GM18505 (cell line): ENCODE data around the gene NUTF2.

Experiments used
- ATAC-seq: cut with Tn5 transposase; IDR thresholded peaks from one replicate; pipeline ENCODE4 v1.9.1; 2021; ENCODE audit not compliant: unreplicated experiment
- POLR2A ChIP-seq: IDR thresholded peaks from 4 replicates; pipeline ENCODE4 v1.6.1; 2011; ENCODE audit warnings: borderline replicate concordance; ENCODE audit not compliant: insufficient read depth, insufficient read length; ENCODE audit errors: extremely low read depth

NUTF2 gene

DNA sequence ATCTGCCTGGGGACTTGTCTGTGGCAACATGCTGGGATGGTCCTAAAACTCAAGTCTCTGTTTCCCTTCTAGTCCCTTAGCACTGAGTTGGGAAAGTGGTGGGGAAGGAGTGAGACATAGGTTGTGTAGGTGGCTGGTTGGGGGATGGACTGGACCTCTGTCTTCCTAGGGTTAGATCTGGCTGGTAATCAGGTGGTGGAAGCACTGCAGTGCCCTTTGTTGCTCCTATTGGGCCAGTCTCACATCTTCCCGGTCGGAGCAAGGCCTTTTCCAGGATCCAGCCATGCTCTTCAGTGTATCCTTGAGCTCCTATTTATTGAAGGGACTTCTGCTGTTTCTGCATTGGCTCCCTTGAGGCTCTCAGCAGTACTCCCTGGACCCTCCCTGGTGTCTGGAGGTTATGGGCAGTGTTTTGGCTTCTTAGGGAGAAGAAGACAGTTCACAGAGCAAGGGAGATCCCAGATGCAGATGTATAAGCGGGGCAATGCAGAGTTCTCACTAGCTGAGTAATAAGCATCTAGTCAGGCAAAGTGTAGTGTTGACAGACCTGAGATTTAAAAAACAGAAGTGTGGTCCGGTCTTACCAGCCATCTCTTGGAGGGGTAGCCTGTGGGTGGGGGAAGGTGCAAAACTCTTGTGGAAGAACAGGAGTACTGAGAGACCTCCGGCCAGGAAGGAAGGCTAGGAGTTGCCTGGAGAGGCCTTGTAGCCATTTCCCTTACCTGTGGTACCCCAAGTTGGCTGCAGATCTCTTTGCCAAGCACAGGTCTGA, 1.3 kb upstream of the NUTF2 start:
- TF ChIP-seq POLR2A = no peak

DNA sequence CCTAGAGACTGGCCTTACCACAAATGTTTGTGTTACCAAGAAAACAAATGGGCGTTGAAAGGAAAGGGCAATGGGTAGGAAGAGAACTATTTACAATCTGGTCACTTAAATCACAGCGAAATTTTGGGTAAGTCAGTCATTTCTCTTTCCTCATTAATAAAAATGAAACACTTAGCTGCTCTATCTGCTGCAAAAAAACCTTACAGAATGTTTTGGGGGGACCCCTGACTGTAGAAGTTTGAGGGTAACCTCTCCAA, 742 bp upstream of the NUTF2 start:
- no peak for TF ChIP-seq POLR2A
- no peak for ATAC-seq

More for the DNA sequence above, 1.3 kb upstream of the NUTF2 start:
- ATAC-seq = no peak

DNA sequence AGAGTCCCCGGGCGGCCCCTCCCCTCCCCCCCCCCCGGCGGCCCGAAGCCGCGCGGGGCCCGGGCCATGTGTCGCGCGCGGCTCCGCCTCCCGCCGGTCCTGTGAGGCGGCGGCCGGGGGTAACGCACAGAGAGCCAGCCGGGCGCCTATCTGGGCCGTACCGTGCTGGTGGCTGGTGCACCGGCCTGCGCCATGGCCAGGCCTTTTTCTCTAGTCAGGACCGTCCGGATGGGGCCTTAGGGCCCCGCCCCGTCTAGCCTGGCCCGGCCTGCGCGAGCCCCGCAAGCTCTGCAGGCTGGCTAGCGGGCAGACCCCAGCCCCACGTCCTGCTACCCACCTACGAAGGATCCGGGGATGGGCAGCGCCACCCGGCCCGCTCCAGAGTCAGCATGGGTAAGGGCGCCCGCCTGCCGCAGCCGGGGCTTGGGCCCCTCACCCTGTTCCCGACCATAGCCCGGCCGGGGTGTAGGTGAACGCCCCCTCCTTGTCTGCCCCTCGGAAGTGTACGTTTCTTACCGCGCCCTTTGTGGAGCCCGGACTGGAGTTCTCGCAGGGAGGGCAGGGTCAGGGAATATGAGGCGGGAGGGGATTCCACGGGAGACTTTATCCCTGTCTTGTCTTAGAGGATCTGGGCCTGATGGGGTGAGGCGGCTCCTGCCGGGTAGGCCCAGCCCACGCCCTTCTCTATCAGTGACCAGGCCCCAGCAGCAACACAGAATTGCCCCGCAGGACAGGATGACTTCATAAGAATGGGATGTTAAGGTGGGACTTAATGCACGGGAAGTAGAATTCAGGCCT, 530 bp downstream of the NUTF2 start, which contains the start of gene CENPT:
CENPT (minus strand) TSS at position 630 of the 798 bp plus-strand sequence. CDS start 13,834 bp downstream, outside the sequence.
- TF ChIP-seq POLR2A = no peak
- peak; percentile 44 for ATAC-seq

DNA sequence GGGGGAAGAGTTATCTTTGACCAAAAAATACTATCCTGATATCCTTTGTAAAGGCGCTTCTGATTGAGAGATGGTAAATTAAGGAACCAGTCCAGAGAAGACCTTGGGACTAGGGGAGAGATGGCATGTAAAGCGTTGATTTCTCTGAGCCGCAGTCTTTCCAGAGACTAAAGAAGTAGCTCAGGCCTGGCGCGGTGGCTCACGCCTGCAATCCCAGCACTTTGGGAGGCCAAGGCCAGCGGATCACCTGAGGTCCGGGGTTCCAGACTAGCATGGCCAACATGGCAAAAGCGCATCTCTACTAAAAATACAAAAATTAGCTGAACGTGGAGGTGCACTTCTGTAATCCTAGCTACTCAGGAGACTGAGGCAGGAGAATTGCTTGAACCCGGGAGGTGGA, 1.4 kb downstream of the NUTF2 start:
- TF ChIP-seq POLR2A = no peak
- ATAC-seq = no peak

DNA sequence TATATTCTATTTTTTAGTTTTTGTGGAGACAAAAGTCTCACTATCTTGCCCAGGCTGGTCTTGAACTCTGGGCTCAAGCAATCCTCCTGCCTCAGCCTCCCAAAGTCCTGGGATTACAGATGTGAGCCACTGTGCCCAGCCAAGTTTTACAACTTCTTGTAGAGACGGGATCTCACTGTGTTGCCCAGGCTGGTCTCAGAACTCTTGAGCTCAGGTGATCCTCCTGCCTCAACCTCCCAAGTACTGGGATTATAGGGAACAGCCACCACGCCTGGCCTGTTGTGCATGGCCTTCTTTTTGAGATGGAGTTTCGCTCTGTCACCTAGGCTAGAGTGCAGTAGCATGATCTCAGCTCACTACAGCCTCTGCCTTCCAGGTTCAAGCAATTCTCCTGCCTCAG, 6.9 kb downstream of the NUTF2 start:
- no peak for TF ChIP-seq POLR2A
- ATAC-seq = no peak

DNA sequence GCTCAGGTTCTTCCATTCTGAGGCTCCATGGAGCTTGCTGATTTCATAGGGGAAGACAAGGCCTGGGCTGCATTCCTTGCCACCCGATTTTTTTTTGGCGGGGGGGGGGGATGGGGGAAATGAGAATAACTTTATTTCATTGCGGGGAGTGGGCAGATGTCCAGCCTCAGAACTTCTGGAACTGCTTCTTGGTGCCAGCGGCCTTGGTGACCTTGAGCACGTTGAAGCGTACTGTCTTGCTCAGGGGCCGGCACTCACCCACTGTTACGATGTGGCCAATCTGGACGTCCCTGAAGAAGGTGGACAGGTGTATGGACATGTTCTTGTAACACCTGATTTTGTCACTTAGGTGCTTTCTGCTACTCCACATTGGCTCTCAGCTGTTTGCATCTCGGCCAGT, 9.1 kb downstream of the NUTF2 start:
- TF ChIP-seq POLR2A = no peak
- ATAC-seq = no peak

DNA sequence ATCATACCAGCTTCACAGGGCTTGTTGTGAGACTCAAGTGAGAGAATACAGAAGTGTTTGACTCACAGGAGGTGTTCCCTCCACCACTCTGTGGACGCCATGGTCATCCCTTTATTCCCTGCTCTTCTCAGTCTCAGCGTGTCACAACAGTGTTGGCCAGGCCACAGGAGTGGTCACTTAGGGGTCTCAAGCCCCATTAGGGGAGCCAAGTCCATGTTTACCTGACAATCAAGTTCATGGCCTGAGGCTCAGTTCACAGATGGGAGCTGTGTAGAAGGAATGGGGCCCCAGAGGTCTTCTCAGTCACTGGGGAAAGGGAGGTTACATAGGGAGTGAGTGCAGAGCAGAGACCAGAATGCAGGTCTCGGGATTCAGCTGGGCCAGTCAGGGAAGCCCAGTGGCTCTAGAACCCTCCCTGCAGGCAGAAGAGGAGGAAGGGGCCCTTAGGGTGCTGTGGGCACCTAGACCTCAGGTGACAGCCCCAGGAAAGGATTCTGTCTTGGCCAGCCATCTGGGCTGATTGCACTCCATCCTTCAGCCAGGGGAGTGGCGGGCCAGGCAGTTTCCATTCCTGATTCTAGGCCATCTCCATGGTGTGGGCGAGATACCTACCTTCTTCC, 10.3 kb downstream of the NUTF2 start:
- no peak for ATAC-seq
- TF ChIP-seq POLR2A = no peak

DNA sequence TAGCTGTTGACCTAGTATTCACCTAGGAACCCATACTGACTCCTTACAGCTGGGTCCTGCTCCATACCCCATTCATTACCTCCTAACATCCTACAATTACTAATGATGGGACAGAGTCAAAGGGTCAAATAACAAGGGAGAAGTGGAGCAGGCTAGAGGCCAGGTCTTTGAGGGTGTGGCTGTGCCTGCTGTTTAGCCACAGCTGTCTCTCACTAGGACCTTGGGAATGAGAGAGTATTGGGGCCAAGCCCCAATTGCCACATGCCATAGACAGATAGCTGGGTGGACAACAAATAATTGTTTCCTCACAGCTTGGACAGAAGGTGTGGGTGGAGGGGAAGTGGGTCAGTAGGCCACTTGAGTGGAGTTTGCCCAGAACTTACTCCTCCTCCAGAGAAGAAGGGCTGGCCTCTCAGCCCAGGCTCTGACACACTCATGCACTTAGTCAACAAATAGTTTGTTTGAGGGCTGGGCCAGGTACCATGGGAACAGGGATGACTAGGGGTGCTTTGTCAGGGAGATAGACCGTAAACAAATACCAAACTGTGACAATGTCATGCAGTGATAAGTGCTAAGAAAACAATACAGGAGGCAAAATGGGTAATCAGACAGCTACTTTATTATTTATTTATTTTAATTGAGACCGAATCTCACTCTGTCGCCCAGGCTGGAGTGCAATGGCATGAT, 11.0 kb downstream of the NUTF2 start:
- no peak for ATAC-seq
- TF ChIP-seq POLR2A = no peak

DNA sequence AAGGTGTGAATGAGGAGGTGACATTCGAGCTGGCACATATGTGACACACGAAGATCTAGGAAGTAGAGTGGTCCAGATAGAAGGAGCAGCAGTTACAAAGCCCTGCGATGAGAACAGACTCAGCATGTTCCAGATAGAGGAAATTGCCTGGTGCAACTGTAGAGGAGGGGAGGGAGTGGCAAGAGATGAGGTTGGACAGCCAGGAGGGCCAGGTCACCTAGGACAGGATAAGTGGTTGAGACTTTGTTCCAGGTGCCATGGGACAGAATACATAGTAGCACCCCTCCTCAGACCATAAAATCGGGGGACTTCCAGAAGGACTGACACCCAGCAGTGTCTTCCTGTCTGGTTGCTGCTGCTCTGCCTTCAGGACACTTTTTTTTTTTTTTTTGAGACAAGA, 11.8 kb downstream of the NUTF2 start:
- no peak for TF ChIP-seq POLR2A

DNA sequence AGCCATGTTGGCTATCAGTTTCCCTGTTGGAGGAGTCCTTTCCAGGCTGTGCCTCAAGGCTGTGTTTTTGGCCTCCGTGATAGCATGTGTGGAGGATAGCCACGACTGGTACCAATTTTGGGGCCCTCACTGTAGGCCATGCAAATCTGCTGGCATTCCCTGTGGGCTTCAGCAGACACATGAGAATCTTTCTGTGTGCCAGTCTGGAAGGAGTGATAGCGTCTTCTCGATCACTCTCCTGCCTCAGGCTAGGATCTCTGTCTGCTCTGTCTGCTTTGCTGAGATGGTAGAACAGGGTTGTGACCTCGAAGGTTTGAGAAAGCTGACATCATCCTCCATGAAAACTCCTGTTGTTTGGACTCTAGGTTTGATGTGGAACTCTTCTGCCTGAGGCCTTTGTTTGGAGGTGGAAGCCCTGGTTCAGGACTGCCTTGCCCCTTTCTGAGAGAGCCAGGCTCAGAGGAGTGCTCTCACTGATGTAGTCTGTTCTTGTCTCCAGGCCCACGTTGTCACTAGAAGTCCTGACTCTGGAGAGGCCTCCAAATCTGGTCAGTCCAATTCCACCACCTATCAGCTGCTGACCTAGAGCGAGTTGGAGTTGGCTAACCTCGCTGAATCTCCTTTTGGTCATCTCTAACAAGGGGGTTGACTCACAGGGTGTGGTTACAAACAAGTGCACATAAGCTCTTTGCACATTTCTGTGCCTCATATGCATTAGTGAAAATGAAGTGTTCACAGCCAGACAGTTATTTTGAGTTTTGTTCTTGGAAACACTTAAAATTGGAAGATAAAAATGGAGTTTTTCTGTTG, 14.1 kb downstream of the NUTF2 start:
- TF ChIP-seq POLR2A = no peak
- ATAC-seq = no peak

More for the DNA sequence above, 11.8 kb downstream of the NUTF2 start:
- no peak for ATAC-seq

DNA sequence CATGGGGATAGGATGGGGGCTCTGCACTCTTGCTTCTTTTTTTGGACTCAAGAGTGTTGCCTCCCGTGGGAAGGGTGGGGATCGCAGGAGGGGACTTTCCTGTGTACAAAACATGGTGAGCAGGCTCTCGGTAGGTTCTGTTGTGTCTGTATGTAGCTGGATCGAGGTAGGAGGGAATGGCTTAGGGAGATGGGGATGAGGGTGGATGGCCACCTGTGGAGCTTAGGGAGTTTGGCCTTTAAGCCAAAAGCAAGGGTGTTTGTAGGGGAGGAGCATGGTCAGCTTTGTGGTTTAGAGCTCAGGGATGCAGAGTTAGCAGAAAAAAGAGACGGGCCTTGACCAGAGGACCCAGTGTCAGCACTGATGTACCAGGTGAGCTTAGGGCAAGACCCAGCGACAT, 15.1 kb downstream of the NUTF2 start:
- no peak for TF ChIP-seq POLR2A
- no peak for ATAC-seq
